ENCODE data around the gene C15orf40.

GRCh38 chr15:82999905-83000671, 11.4 kb downstream of the C15orf40 start:
- TF ChIP-seq POLR2A (IDR thresholded peaks at IDR 0.05) = no peak
- TF ChIP-seq POLR2AphosphoS5 (IDR thresholded peaks at IDR 0.05) = no peak

Measured in breast epithelium (tissue), 3 donors.